H9 (cell line): Measurements from ENCODE around the gene HNF1A. TPM values are rescaled to one million over a fixed set of nuclear protein-coding genes. Genes with fewer than 3 reads are reported as not detected.
"Not testable (repeated sequence)": the region's sequence is repeated elsewhere in the genome, so short reads cannot be mapped to it uniquely, and the experiment has no call there.

ENCODE experiments used
- DNase-seq: peaks from one replicate; pipeline ENCODE4 v3.0.0-alpha.2; 2017
- H2AFZ ChIP-seq: one replicate; pipeline ENCODE4 v1.6.1; 2013; ENCODE audit warnings: mild to moderate bottlenecking, low read length, control low read depth, moderate library complexity
- H2AK5ac ChIP-seq: 2 replicates; pipeline ENCODE4 v1.6.1; 2013; ENCODE audit warnings: low read length, control low read depth, mixed read lengths; ENCODE audit not compliant: insufficient read length
- H2BK120ac ChIP-seq: one replicate; pipeline ENCODE4 v1.6.1; 2013; ENCODE audit warnings: low read depth, mild to moderate bottlenecking, low read length, control low read depth, inconsistent platforms; ENCODE audit not compliant: poor library complexity, severe bottlenecking
- H2BK12ac ChIP-seq: 2 replicates; pipeline ENCODE4 v1.6.1; 2013; ENCODE audit warnings: low read length, control low read depth, mixed read lengths, low read depth; ENCODE audit not compliant: insufficient read length
- H2BK15ac ChIP-seq: 2 replicates; pipeline ENCODE4 v1.6.1; 2013; ENCODE audit warnings: low read depth, low read length, control low read depth
- H2BK20ac ChIP-seq: one replicate; pipeline ENCODE4 v1.6.1; 2013; ENCODE audit warnings: low read depth, mild to moderate bottlenecking, low read length, control low read depth, inconsistent platforms; ENCODE audit not compliant: poor library complexity, severe bottlenecking
- H2BK5ac ChIP-seq: 2 replicates; pipeline ENCODE4 v1.6.1; 2013; ENCODE audit warnings: low read length, control low read depth, mixed read lengths; ENCODE audit not compliant: insufficient read length
- H3K14ac ChIP-seq: 2 replicates; pipeline ENCODE4 v1.6.1; 2013; ENCODE audit warnings: low read length, control low read depth; ENCODE audit not compliant: insufficient read depth
- H3K18ac ChIP-seq: 2 replicates; pipeline ENCODE4 v1.6.1; 2013; ENCODE audit warnings: low read depth, mild to moderate bottlenecking, mixed read lengths, low read length, control low read depth; ENCODE audit not compliant: insufficient read length
- H3K23ac ChIP-seq: 2 replicates; pipeline ENCODE4 v1.6.1; 2013; ENCODE audit warnings: low read length, control low read depth, mixed read lengths, low read depth; ENCODE audit not compliant: insufficient read length
- H3K23me2 ChIP-seq: 2 replicates; pipeline ENCODE4 v1.6.1; 2013; ENCODE audit warnings: low read depth, mild to moderate bottlenecking, mixed read lengths, low read length, control low read depth; ENCODE audit not compliant: insufficient read length, poor library complexity, severe bottlenecking
- H3K27ac ChIP-seq: 2 replicates; pipeline ENCODE4 v1.5.1; 2013; ENCODE audit warnings: low read length, control low read depth, mixed read lengths, low read depth; ENCODE audit not compliant: insufficient read length
- H3K27me3 ChIP-seq: 2 replicates; pipeline ENCODE4 v1.6.1; 2013; ENCODE audit warnings: low read length, control low read depth, inconsistent platforms; ENCODE audit not compliant: insufficient read depth
- H3K4ac ChIP-seq: 2 replicates; pipeline ENCODE4 v1.6.1; 2013; ENCODE audit warnings: low read depth, mild to moderate bottlenecking, control low read depth, inconsistent platforms, low read length, moderate library complexity
- H3K4me1 ChIP-seq: 2 replicates; pipeline ENCODE4 v1.6.1; 2013; ENCODE audit warnings: low read length, control low read depth, inconsistent platforms; ENCODE audit not compliant: insufficient read depth
- H3K4me2 ChIP-seq: 2 replicates; pipeline ENCODE4 v1.6.1; 2013; ENCODE audit warnings: low read length, control low read depth, mixed read lengths; ENCODE audit not compliant: insufficient read length, insufficient read depth
- H3K56ac ChIP-seq: 2 replicates; pipeline ENCODE4 v1.6.1; 2013; ENCODE audit warnings: low read depth, mild to moderate bottlenecking, mixed read lengths, low read length, control low read depth; ENCODE audit not compliant: insufficient read length
- H3K79me1 ChIP-seq: 2 replicates; pipeline ENCODE4 v1.6.1; 2013; ENCODE audit warnings: low read depth, mild to moderate bottlenecking, moderate library complexity, low read length, control low read depth, inconsistent platforms; ENCODE audit not compliant: insufficient read depth, poor library complexity, severe bottlenecking
- H3K79me2 ChIP-seq: 2 replicates; pipeline ENCODE4 v1.6.1; 2013; ENCODE audit warnings: low read length, control low read depth, inconsistent platforms; ENCODE audit not compliant: insufficient read depth
- H3K9ac ChIP-seq: 2 replicates; pipeline ENCODE4 v1.6.1; 2013; ENCODE audit warnings: low read length, control low read depth, mixed read lengths; ENCODE audit not compliant: insufficient read length; ENCODE audit errors: extremely low read depth
- H3K9me3 ChIP-seq: one replicate; pipeline ENCODE4 v1.6.1; 2013; ENCODE audit warnings: low read depth, low read length, inconsistent platforms; ENCODE audit not compliant: control insufficient read depth
- H3T11ph ChIP-seq: one replicate; pipeline ENCODE4 v1.6.1; 2013; ENCODE audit warnings: mild to moderate bottlenecking, low read length, control low read depth, inconsistent platforms
- H4K20me1 ChIP-seq: one replicate; pipeline ENCODE4 v1.6.1; 2013; ENCODE audit not compliant: control insufficient read depth, insufficient read length, insufficient read depth
- H4K5ac ChIP-seq: 2 replicates; pipeline ENCODE4 v1.6.1; 2013; ENCODE audit warnings: low read depth, mild to moderate bottlenecking, mixed read lengths, low read length, control low read depth; ENCODE audit not compliant: insufficient read length
- H4K8ac ChIP-seq: replicated peaks from 2 replicates; pipeline ENCODE4 v1.6.1; 2013; ENCODE audit warnings: low read length, control low read depth, mixed read lengths, low read depth; ENCODE audit not compliant: insufficient read length
- H4K91ac ChIP-seq: 2 replicates; pipeline ENCODE4 v1.6.1; 2013; ENCODE audit warnings: low read depth, mild to moderate bottlenecking, moderate library complexity, mixed read lengths, low read length, control low read depth; ENCODE audit not compliant: insufficient read length
- H3K27ac Mint-ChIP-seq, 3 experiments: 2 replicates in 2 of 3; 3 replicates in 1 of 3; pipeline ENCODE4 v1.8.0; 2020 to 2021; ENCODE audit warnings: mixed read lengths in 3 of 3, mild to moderate bottlenecking in 1 of 3, moderate library complexity in 1 of 3
- H3K27me3 Mint-ChIP-seq: 2 replicates; pipeline ENCODE4 v1.8.0; 2021; ENCODE audit warnings: low read depth, mild to moderate bottlenecking, moderate library complexity, mixed read lengths
- H3K36me3 Mint-ChIP-seq, 3 experiments: 2 replicates in 2 of 3; 3 replicates in 1 of 3; pipeline ENCODE4 v1.8.0; 2020 to 2021; ENCODE audit warnings: low read depth in 3 of 3, mixed read lengths in 3 of 3; ENCODE audit not compliant: insufficient read depth in 1 of 3
- H3K4me1 Mint-ChIP-seq, 2 experiments: 2 replicates each; pipeline ENCODE4 v1.8.0; 2020; ENCODE audit warnings: mixed read lengths in 2 of 2
- H3K4me3 Mint-ChIP-seq, 2 experiments: 2 replicates in 1 of 2; 3 replicates in 1 of 2; pipeline ENCODE4 v1.8.0; 2020 to 2021; ENCODE audit warnings: mild to moderate bottlenecking in 2 of 2, mixed read lengths in 2 of 2, moderate library complexity in 1 of 2
- H3K9me3 Mint-ChIP-seq, 2 experiments: 2 replicates in 1 of 2; 3 replicates in 1 of 2; pipeline ENCODE4 v1.8.0; 2020; ENCODE audit warnings: mild to moderate bottlenecking in 2 of 2, mixed read lengths in 2 of 2, moderate library complexity in 1 of 2
- WGBS: extraction: QIAGEN DNeasy Blood & Tissue Kit; methylation state at CpG from one replicate; pipeline ENCODE4 v1.1.7; 2013; ENCODE audit warnings: missing lambda C conversion rate, low lambda C conversion rate, mixed read lengths; ENCODE audit not compliant: insufficient read length; ENCODE audit errors: extremely low coverage; 5-methylcytosine and 5-hydroxymethylcytosine counted together
- total RNA-seq: library from RNA; stranded (reverse); gene quantifications from 2 replicates; pipeline ENCODE4 v1.2.1, GENCODE V29; 2021
- TF ChIP-seq, protein P1 (sequence below): fragments of 200-600 bp; sonication (generic); conservative IDR thresholded peaks from 3 replicates; pipeline ENCODE4 v1.8.0; 2021; ENCODE audit warnings: antibody characterized with exemption, mild to moderate bottlenecking

The HNF1A gene
- total RNA-seq, 1 experiment from 2014 or later = not detected

DNA sequence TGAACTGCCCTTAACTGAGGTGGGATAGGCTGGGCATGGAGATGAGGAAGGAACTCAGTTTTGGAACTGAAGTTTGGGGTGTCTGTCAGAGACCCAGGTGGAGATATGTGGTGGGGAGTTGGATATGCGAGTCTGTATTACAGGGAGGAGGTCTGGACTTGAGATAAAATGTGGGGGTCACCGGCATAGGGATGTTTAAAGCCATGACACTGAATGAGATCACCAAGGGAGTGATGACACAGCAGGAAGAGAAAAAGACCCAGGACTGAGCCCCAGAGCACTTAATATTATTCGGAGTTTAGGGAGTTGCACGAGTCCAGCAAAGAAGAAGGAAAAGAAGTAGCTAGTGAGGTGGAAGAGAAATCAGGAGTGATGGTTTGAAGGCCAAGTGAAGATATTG is 64.7 kb downstream of the HNF1A start:
- Mint-ChIP-seq H3K36me3 (no peaks in the 10 kb centered on the region), H3K27me3 (peaks cover 35% of the 10 kb centered on the region), H3K9me3 (no peaks in the 10 kb centered on the region; a peak in 1 of 5 replicates), H3K4me3 (no peak overlapping the region), H3K27ac (no peak overlapping the region), H3K4me1 (0 out of 4 replicates have a peak, but pooled peaks cover 0 to 2% of the 10 kb centered on the region in 2 experiments)
- Histone ChIP-seq H4K91ac (no peak overlapping the region), H3K9me3 (no peaks in the 10 kb centered on the region), H3K18ac (no peak overlapping the region), H3K4ac (no peak overlapping the region), H2AK5ac (no peak overlapping the region), H3K56ac (no peak overlapping the region), H3K27ac (no peak overlapping the region), H3K23ac (no peak overlapping the region), H2BK12ac (no peak overlapping the region), H3K27me3 (no peaks in the 10 kb centered on the region), H2BK120ac (no peak overlapping the region), H2BK15ac (no peak overlapping the region; the same call in 1 of the 2 replicates), H3T11ph (no peak overlapping the region), H3K9ac (no peak overlapping the region), H3K14ac (no peak overlapping the region), H3K79me2 (no peaks in the 10 kb centered on the region), H4K20me1 (no peaks in the 10 kb centered on the region), H4K8ac (no peak overlapping the region), H3K23me2 (no peaks in the 10 kb centered on the region), H4K5ac (no peak overlapping the region), H2BK5ac (no peak overlapping the region), H3K4me1 (no peaks in the 10 kb centered on the region), H2BK20ac (no peak overlapping the region), H3K79me1 (no peaks in the 10 kb centered on the region), H3K4me2 (no peak overlapping the region), H2AFZ (no peak overlapping the region)
- TF ChIP-seq, protein P1, sequence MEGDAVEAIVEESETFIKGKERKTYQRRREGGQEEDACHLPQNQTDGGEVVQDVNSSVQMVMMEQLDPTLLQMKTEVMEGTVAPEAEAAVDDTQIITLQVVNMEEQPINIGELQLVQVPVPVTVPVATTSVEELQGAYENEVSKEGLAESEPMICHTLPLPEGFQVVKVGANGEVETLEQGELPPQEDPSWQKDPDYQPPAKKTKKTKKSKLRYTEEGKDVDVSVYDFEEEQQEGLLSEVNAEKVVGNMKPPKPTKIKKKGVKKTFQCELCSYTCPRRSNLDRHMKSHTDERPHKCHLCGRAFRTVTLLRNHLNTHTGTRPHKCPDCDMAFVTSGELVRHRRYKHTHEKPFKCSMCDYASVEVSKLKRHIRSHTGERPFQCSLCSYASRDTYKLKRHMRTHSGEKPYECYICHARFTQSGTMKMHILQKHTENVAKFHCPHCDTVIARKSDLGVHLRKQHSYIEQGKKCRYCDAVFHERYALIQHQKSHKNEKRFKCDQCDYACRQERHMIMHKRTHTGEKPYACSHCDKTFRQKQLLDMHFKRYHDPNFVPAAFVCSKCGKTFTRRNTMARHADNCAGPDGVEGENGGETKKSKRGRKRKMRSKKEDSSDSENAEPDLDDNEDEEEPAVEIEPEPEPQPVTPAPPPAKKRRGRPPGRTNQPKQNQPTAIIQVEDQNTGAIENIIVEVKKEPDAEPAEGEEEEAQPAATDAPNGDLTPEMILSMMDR = no peak
- DNase-seq = no peak
- no CpG with 5 or more reads among the region's 4 CpGs for WGBS

DNA sequence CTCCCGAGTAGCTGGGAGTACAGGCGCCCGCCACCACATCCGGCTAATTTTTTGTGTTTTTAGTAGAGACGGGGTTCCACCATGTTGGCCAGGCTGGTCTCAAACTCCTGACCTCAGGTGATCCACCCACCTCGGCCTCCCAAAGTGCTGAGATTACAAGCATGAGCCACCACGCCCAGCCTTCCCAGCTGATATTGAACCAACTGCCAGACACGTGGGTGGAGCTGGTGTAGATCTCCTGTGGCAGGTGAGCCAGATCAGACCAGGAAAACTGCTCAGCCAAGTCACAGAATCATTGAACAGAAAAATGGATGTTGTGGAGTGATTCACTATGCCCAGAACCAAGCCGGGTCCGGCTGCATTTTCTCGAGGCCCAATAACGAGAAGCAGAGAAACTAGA is 69.1 kb downstream of the HNF1A start:
- H2AFZ ChIP-seq, H3K4me1 Mint-ChIP-seq, H3K9me3 ChIP-seq, H3K79me1 ChIP-seq, H3K4me2 ChIP-seq, H4K8ac ChIP-seq, H3K79me2 ChIP-seq, H3K9ac ChIP-seq, H3K56ac ChIP-seq, H3K36me3 Mint-ChIP-seq, DNase-seq, H3K4ac ChIP-seq, H2BK15ac ChIP-seq, H4K91ac ChIP-seq, H3K4me1 ChIP-seq, H3T11ph ChIP-seq, H3K27ac ChIP-seq, H3K23ac ChIP-seq, H3K27ac Mint-ChIP-seq, H2AK5ac ChIP-seq, H2BK20ac ChIP-seq, H3K4me3 Mint-ChIP-seq, H4K20me1 ChIP-seq, H3K14ac ChIP-seq, H4K5ac ChIP-seq, H3K18ac ChIP-seq, H3K23me2 ChIP-seq, H2BK5ac ChIP-seq, H3K9me3 Mint-ChIP-seq, H3K27me3 ChIP-seq, H2BK12ac ChIP-seq, H2BK120ac ChIP-seq: not testable (repeated sequence)
- peaks cover 28% of the 10 kb centered on the region for H3K27me3 Mint-ChIP-seq
- no CpG with 5 or more reads among the region's 12 CpGs for WGBS
